ENCODE data around the gene PIK3CD. TPM values are rescaled to one million over a fixed set of nuclear protein-coding genes. Genes with fewer than 3 reads are reported as not detected.

The PIK3CD gene
- total RNA-seq, 2 donors from 2014 or later: 12.4 to 18.7 TPM

GRCh38 chr1:9763914-9764313, 112.4 kb downstream of the PIK3CD start:
- Histone ChIP-seq H3K36me3 (no peaks in the 10 kb centered on the region), H3K4me3 (no peak overlapping the region), H3K27me3 (replicated peaks; ENCODE audit: insufficient read depth) (no peaks in the 10 kb centered on the region), H3K27ac (no peak overlapping the region), H3K4me1 (ENCODE audit: control insufficient read depth in 1 of 2, low read depth in 2 of 2) (no peaks in the 10 kb centered on the region), H3K9me3 (no peaks in the 10 kb centered on the region)
- no peak for DNase-seq (ENCODE audit: low spot score)
- no peak for TF ChIP-seq CTCF (IDR thresholded peaks at IDR 0.05)
- ATAC-seq (ENCODE audit: insufficient number of reproducible peaks, low FRiP score, low read depth): no peak

GRCh38 chr1:9764550-9764949, 113.0 kb downstream of the PIK3CD start:
- no peaks in the 10 kb centered on the region for H3K36me3 ChIP-seq
- no peaks in the 10 kb centered on the region for H3K9me3 ChIP-seq
- H3K4me3 ChIP-seq: no peak overlapping the region
- ATAC-seq (ENCODE audit: insufficient number of reproducible peaks, low FRiP score, low read depth): no peak
- no peak for TF ChIP-seq CTCF (IDR thresholded peaks at IDR 0.05)
- H3K27me3 ChIP-seq (replicated peaks; ENCODE audit: insufficient read depth): no peaks in the 10 kb centered on the region
- DNase-seq (ENCODE audit: low spot score): no peak
- H3K27ac ChIP-seq: no peak overlapping the region
- no peaks in the 10 kb centered on the region for H3K4me1 ChIP-seq (ENCODE audit: control insufficient read depth in 1 of 2, low read depth in 2 of 2)

- H3K36me3 ChIP-seq: no peaks in the 10 kb centered on the region
- H3K9me3 ChIP-seq: no peaks in the 10 kb centered on the region
- H3K27me3 ChIP-seq (replicated peaks; ENCODE audit: insufficient read depth): no peaks in the 10 kb centered on the region
- H3K27ac ChIP-seq: no peak overlapping the region
- no peak for TF ChIP-seq CTCF (IDR thresholded peaks at IDR 0.05)
- no peak for ATAC-seq (ENCODE audit: insufficient number of reproducible peaks, low FRiP score, low read depth)
- no peaks in the 10 kb centered on the region for H3K4me1 ChIP-seq (ENCODE audit: control insufficient read depth in 1 of 2, low read depth in 2 of 2)
- no peak overlapping the region for H3K4me3 ChIP-seq
- no peak for DNase-seq (ENCODE audit: low spot score)
Observed at GRCh38 chr1:9766759-9767442, 115.4 kb downstream of the PIK3CD start.

- Histone ChIP-seq H3K36me3 (peaks cover 11% of the 10 kb centered on the region), H3K4me3 (no peak overlapping the region), H3K9me3 (no peaks in the 10 kb centered on the region), H3K27me3 (replicated peaks; ENCODE audit: insufficient read depth) (no peaks in the 10 kb centered on the region), H3K4me1 (ENCODE audit: control insufficient read depth in 1 of 2, low read depth in 2 of 2) (no peaks in the 10 kb centered on the region), H3K27ac (no peak overlapping the region)
- TF ChIP-seq CTCF (IDR thresholded peaks at IDR 0.05): no peak
- ATAC-seq (ENCODE audit: insufficient number of reproducible peaks, low FRiP score, low read depth) (no peak), DNase-seq (ENCODE audit: low spot score) (no peak)
Observed at GRCh38 chr1:9767964-9768668, 116.6 kb downstream of the PIK3CD start.

- no peak for TF ChIP-seq CTCF (IDR thresholded peaks at IDR 0.05)
- no peaks in the 10 kb centered on the region for H3K27me3 ChIP-seq (replicated peaks; ENCODE audit: insufficient read depth)
- H3K36me3 ChIP-seq: peaks cover 12% of the 10 kb centered on the region
- no peaks in the 10 kb centered on the region for H3K4me1 ChIP-seq (ENCODE audit: control insufficient read depth in 1 of 2, low read depth in 2 of 2)
- no peaks in the 10 kb centered on the region for H3K9me3 ChIP-seq
- ATAC-seq (ENCODE audit: insufficient number of reproducible peaks, low FRiP score, low read depth) (no peak), DNase-seq (ENCODE audit: low spot score) (no peak)
- no peak overlapping the region for H3K4me3 ChIP-seq
- H3K27ac ChIP-seq: no peak overlapping the region
Observed at GRCh38 chr1:9768983-9769382, 117.5 kb downstream of the PIK3CD start.

Data from thoracic aorta (tissue), 2 donors.